Fibroblast of lung (primary cell): ENCODE measurements around the gene APOBEC3H. TPM values are rescaled to one million over a fixed set of nuclear protein-coding genes. Genes with fewer than 3 reads are reported as not detected.
A peak's percentile ranks its signal among the peaks of the same experiment; 100 is the strongest.

Source experiments
- DNase-seq, 2 donors: peaks; one replicate each; pipeline versions ENCODE4 v3.0.0 to v3.0.0-alpha.2; 2010; ENCODE audit warnings: low read depth in 2 of 2
- H2AFZ ChIP-seq: 2 replicates; pipeline ENCODE4 v1.5.1; 2012; ENCODE audit warnings: low read length, control low read depth, inconsistent platforms
- H3K27ac ChIP-seq: 2 replicates; pipeline ENCODE4 v1.5.1; 2011; ENCODE audit warnings: low read length, control low read depth; ENCODE audit not compliant: insufficient read depth
- H3K27me3 ChIP-seq: 2 replicates; pipeline ENCODE4 v1.5.1; 2011; ENCODE audit warnings: mild to moderate bottlenecking, low read length; ENCODE audit not compliant: control insufficient read depth, insufficient read depth
- H3K36me3 ChIP-seq: 2 replicates; pipeline ENCODE4 v1.5.1; 2011; ENCODE audit warnings: low read length; ENCODE audit not compliant: control insufficient read depth, insufficient read depth
- H3K4me1 ChIP-seq: 2 replicates; pipeline ENCODE4 v1.5.1; 2011; ENCODE audit warnings: low read length; ENCODE audit not compliant: control insufficient read depth, insufficient read depth; ENCODE audit errors: extremely low read depth
- H3K4me2 ChIP-seq: 2 replicates; pipeline ENCODE4 v1.5.1; 2011; ENCODE audit warnings: low read length, control low read depth; ENCODE audit not compliant: insufficient read depth; ENCODE audit errors: extremely low read depth
- H3K4me3 ChIP-seq, 4 experiments: fragments of 200-600 bp in 1 of 4; sonication (generic) in 1 of 4; replicated peaks in 1 of 4; 2 replicates each; pipeline ENCODE4 v1.5.1; 2011 to 2016; ENCODE audit warnings: low read length in 4 of 4, low read depth in 3 of 4, mild to moderate bottlenecking in 3 of 4, control low read depth in 2 of 4, inconsistent platforms in 1 of 4, mixed read lengths in 1 of 4; ENCODE audit not compliant: insufficient read depth in 1 of 4; ENCODE audit errors: control extremely low read depth in 1 of 4
- H3K79me2 ChIP-seq: 2 replicates; pipeline ENCODE4 v1.5.1; 2012; ENCODE audit warnings: mild to moderate bottlenecking, low read length, inconsistent platforms; ENCODE audit not compliant: control insufficient read depth, insufficient read depth
- H3K9ac ChIP-seq: 2 replicates; pipeline ENCODE4 v1.5.1; 2011; ENCODE audit warnings: mild to moderate bottlenecking, low read length, control low read depth; ENCODE audit not compliant: insufficient read depth
- H3K9me3 ChIP-seq: 2 replicates; pipeline ENCODE4 v1.5.1; 2012; ENCODE audit warnings: low read depth, low read length; ENCODE audit not compliant: control insufficient read depth, insufficient read depth
- H4K20me1 ChIP-seq: 2 replicates; pipeline ENCODE4 v1.5.1; 2011; ENCODE audit warnings: low read length; ENCODE audit not compliant: control insufficient read depth, insufficient read depth; ENCODE audit errors: extremely low read depth
- EZH2 ChIP-seq: IDR thresholded peaks from 2 replicates; pipeline ENCODE4 v1.5.1; 2012; ENCODE audit warnings: low read length, control low read depth, mild to moderate bottlenecking; ENCODE audit errors: missing control alignments
- polyA plus RNA-seq, 2 donors: library from polyadenylated mRNA; depleted of rRNA in 1 of 2; stranded (reverse) in 1 of 2; unstranded in 1 of 2; fragments of >200 nt; gene quantifications; 2 replicates each; pipeline ENCODE4 v1.2.1, GENCODE V29; 2011 to 2012; ENCODE audit warnings: missing spikeins in 1 of 2
- total RNA-seq: library from RNA; depleted of rRNA; stranded (reverse); fragments of >200 nt; gene quantifications from 2 replicates; pipeline ENCODE4 v1.2.1, GENCODE V29; 2014
- TF ChIP-seq, protein P1 (sequence below), 2 donors: IDR thresholded peaks in 1 of 2; conservative IDR thresholded peaks in 1 of 2; 1 replicate in 1 of 2; 2 replicates in 1 of 2; pipeline ENCODE4 v1.5.1; 2011 to 2012; ENCODE audit warnings: low read length in 2 of 2, control low read depth in 1 of 2, inconsistent platforms in 1 of 2, low read depth in 1 of 2, mild to moderate bottlenecking in 1 of 2

The APOBEC3H gene
- total and polyA plus RNA-seq, 2 donors (not counting 1 experiment from before 2014, with no cell fraction given): 0.20 to 1.3 TPM

DNA sequence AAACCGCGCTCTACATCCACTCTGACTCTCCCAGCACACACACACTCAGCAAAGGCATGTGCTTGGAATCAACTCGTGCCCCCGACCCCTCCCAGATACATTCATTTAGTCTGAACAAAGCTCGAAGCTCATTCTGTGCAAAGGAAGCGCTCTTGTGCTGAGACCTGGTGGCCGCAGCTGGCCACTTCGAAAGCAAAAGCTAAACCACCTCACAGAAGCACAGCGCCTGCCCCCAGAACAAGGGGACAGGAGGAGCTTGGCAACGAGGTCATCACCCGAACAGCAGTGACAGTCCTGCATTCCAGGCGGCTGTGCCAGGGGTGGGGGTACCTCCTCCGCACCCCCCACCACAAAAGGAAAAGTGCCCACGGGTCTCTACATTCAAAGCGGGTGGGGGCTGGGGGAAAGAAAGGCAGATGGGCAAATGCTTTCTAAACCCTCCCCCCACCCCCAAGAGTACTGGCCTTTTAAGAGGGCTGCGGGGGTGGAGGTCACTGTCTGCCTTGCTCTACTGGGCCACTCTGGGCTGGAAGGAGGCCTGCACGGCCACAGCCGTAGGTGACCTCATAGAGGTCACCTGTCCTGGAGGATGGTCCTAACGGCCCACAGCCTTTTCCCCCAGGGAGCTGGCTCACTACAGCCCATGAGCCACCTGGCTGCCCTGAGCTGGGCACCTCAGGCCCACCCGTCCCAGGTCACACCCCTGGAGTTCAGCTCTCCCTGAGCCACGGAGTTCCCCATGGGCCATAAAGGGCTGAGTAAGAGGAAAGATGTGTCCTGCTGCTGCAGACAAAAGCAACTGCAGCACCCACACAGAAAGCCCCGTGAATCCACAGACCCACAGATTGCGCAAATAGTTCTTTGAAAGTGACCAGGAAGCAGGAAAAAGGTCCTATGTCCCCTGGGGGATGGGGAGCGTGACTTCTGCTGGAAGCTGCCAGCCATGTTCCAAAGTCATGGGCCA lies 34.1 kb downstream of the APOBEC3H start:
- no peaks in the 10 kb centered on the region for H4K20me1 ChIP-seq
- no peaks in the 10 kb centered on the region for H3K27me3 ChIP-seq
- H3K4me3 ChIP-seq: no peak overlapping the region
- no peak for TF ChIP-seq EZH2
- TF ChIP-seq, protein P1, sequence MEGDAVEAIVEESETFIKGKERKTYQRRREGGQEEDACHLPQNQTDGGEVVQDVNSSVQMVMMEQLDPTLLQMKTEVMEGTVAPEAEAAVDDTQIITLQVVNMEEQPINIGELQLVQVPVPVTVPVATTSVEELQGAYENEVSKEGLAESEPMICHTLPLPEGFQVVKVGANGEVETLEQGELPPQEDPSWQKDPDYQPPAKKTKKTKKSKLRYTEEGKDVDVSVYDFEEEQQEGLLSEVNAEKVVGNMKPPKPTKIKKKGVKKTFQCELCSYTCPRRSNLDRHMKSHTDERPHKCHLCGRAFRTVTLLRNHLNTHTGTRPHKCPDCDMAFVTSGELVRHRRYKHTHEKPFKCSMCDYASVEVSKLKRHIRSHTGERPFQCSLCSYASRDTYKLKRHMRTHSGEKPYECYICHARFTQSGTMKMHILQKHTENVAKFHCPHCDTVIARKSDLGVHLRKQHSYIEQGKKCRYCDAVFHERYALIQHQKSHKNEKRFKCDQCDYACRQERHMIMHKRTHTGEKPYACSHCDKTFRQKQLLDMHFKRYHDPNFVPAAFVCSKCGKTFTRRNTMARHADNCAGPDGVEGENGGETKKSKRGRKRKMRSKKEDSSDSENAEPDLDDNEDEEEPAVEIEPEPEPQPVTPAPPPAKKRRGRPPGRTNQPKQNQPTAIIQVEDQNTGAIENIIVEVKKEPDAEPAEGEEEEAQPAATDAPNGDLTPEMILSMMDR (conservative IDR thresholded peaks at IDR 0.05 in 1 of 2, IDR thresholded peaks at IDR 0.05 in 1 of 2; ENCODE audit: low read depth in 1 of 2, low read length in 2 of 2): peak in 1 of 2 donors; percentile 8
- no peak overlapping the region for H3K27ac ChIP-seq
- no peak overlapping the region for H2AFZ ChIP-seq
- DNase-seq: peak in 1 of 2 donors; percentile 58
- H3K36me3 ChIP-seq: no peaks in the 10 kb centered on the region
- H3K79me2 ChIP-seq: no peaks in the 10 kb centered on the region
- no peaks in the 10 kb centered on the region for H3K9me3 ChIP-seq
- no peak overlapping the region for H3K4me2 ChIP-seq
- H3K4me1 ChIP-seq: peaks cover 9% of the 10 kb centered on the region
- no peak overlapping the region for H3K9ac ChIP-seq

DNA sequence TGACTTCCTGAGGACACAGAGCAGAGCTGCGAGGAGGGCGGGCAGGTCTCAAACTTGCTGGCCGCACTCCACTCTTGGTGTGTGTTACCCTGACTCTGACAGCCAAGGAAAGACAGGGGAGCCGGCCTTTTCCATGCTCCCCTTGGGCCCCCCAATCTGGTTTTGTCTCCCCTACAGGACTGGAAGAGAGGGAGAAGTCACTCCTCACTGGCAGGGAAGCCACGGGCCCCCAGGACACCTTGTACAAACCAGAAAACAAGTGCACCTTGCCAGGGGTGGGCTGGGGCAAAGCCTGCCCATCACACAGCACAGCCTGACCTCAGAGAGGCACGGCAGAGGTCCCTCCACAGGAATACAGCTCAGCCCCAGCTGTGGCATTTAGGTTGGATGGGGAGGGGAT lies 35.2 kb downstream of the APOBEC3H start:
- no peak for DNase-seq
- Histone ChIP-seq H3K9me3 (no peaks in the 10 kb centered on the region), H3K27me3 (no peaks in the 10 kb centered on the region), H3K27ac (no peak overlapping the region), H3K36me3 (no peaks in the 10 kb centered on the region), H3K79me2 (no peaks in the 10 kb centered on the region), H3K9ac (no peak overlapping the region), H2AFZ (no peak overlapping the region), H3K4me1 (peaks cover 9% of the 10 kb centered on the region), H3K4me2 (no peak overlapping the region), H4K20me1 (no peaks in the 10 kb centered on the region), H3K4me3 (no peak overlapping the region)
- TF ChIP-seq, protein P1 (conservative IDR thresholded peaks at IDR 0.05 in 1 of 2, IDR thresholded peaks at IDR 0.05 in 1 of 2; ENCODE audit: low read depth in 1 of 2, low read length in 2 of 2): no peak

DNA sequence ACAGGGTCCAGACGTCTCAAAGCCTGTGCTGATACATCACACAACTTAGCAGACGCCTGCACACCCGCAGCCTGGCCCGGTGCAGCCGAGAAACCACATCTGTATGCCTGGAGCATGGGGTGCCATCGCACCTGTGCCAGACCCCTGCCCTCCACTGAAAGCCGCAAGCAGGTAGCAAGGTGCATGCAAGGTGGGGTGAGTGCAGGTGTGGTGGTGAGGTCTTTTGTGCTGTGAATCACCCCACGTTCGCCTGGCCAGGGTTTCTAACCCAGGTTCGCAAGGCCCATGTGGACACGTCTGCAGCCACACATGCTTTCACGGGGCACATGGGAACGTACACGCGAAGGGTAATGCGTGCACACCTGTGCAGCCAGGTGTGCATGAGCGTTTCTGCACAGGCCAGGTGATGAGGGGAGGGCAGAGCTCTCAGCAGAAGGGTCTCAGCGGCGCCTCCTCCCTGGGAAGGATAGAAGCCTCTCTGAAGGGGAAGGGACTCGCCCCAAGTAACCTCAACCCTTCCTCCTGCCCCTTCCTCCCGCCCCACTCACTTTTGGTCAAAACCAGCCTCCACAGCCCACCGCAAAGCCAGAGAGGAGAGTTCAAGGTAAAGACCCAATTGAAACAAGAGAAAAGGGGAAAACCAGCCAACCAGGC lies 36.0 kb downstream of the APOBEC3H start:
- H3K27ac ChIP-seq: no peak overlapping the region
- H3K9ac ChIP-seq: no peak overlapping the region
- H3K4me3 ChIP-seq: no peak overlapping the region
- no peak for DNase-seq
- no peaks in the 10 kb centered on the region for H3K36me3 ChIP-seq
- no peaks in the 10 kb centered on the region for H3K27me3 ChIP-seq
- H4K20me1 ChIP-seq: no peaks in the 10 kb centered on the region
- H3K9me3 ChIP-seq: no peaks in the 10 kb centered on the region
- no peak for TF ChIP-seq EZH2
- TF ChIP-seq, protein P1 (conservative IDR thresholded peaks at IDR 0.05 in 1 of 2, IDR thresholded peaks at IDR 0.05 in 1 of 2; ENCODE audit: low read depth in 1 of 2, low read length in 2 of 2): no peak
- no peak overlapping the region for H3K4me2 ChIP-seq
- H3K79me2 ChIP-seq: no peaks in the 10 kb centered on the region
- H3K4me1 ChIP-seq: peaks cover 9% of the 10 kb centered on the region
- no peak overlapping the region for H2AFZ ChIP-seq
